Right ventricle myocardium inferior (tissue), 1 donor: Measurements from ENCODE around the gene KNSTRN. TPM values are rescaled to one million over a fixed set of nuclear protein-coding genes. Genes with fewer than 3 reads are reported as not detected.

Source experiments
- ATAC-seq: fragments of 200-7000 bp; cut with Tn5 transposase; one replicate; pipeline ENCODE4 v1.9.1; 2020; ENCODE audit warnings: mild to moderate bottlenecking, moderate library complexity
- DNase-seq: peaks from one replicate; pipeline ENCODE4 v3.0.0; 2021; ENCODE audit errors: missing footprints
- intact Hi-C: fragments of 100-400 bp; cut with DNase I; formaldehyde crosslinking; loops from one replicate; pipeline ENCODE4 v1.11.0; 2022
- total RNA-seq: library from RNA; stranded (reverse); fragmentation: NEBNext Ultra II Directional; extraction: Animal tissue kit (Norgen Biotek cat#: 25700); gene quantifications from one replicate; pipeline ENCODE4 v1.2.1, GENCODE V29; 2021
- donor health status: DM: no; HTN: yes; CAD: no; lungs with severe emphysema.

The KNSTRN gene
- total RNA-seq, 1 donor from 2014 or later, result 8.5 TPM

DNA sequence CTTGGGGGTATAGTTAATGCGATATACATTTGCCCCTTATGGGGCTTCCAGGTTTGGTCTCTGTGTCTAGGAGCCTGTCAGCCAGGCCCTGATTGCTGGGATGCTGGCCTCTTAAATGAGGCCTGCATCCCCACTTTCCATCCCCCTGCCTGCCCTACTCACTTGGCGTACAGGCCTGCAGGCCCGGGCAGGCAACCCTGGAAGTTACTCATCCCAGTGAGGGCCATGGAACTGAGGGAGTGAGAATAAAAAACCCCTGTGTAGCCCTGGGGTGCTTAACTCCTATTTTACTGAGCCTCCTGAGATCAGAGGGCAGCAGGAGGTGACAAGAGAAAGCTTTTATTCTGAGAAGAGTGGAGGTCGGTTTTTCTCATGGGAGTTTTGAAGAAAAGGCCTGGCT is 22.5 kb upstream of the KNSTRN start:
- intact Hi-C loops, result no loop called here

DNA sequence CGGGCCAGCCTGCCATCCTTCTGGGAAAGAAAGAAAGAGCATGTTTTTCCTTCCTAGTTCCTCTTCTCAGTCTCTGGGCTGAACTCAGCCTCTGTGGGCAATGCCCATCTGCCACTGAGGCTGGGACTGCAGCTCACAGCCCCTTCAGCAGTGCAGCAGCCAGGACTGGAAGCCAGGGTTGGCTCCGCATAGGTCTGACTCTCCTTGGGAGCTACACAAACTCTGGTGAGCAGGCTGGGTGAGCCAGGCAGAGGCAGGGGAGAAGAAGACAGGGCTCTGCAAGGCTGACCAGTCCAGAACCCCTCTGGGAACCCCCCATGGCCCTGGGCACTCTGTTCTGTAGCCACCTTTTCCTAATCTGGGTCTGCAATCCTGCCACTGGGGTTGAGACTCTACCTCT is 20.9 kb upstream of the KNSTRN start:
- DNase-seq (no peak), ATAC-seq (no peak)
- intact Hi-C loops, result no loop called here

More for the DNA sequence above, 22.5 kb upstream of the KNSTRN start:
- ATAC-seq (no peak), DNase-seq (no peak)

GRCh38 chr15:40363611-40364010 is 18.9 kb upstream of the KNSTRN start:
- DNase-seq, result no peak
- intact Hi-C loops, result no loop called here
- ATAC-seq, result no peak

DNA sequence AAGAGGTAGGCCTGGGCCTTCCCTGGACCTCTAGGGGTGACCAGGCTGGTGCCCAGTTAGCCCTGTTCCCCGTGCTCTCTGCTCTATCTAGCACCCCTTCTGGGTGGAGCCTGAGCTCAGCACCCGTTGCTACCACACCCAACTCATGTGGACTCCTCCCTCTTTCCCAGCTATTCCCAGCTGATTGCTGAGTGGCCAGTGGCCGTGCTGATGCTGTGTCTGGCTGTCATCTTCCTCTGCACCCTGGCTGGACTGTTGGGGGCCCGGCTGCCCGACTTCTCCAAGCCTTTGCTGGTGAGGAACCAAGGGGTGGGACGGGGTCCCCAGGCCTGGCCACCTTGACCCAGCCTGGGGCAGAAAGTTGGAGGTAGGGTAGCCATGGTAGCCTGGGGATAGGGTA is 18.3 kb upstream of the KNSTRN start:
- ATAC-seq, result no peak
- intact Hi-C loops, result no loop called here
- DNase-seq, result no peak

GRCh38 chr15:40365016-40365415 is 17.5 kb upstream of the KNSTRN start:
- no peak for DNase-seq
- no peak for ATAC-seq
- intact Hi-C loops, result loop anchor here (5.0 kb wide), 1 partner anchor 42 kb away; the partner anchor contains the start of gene IVD

DNA sequence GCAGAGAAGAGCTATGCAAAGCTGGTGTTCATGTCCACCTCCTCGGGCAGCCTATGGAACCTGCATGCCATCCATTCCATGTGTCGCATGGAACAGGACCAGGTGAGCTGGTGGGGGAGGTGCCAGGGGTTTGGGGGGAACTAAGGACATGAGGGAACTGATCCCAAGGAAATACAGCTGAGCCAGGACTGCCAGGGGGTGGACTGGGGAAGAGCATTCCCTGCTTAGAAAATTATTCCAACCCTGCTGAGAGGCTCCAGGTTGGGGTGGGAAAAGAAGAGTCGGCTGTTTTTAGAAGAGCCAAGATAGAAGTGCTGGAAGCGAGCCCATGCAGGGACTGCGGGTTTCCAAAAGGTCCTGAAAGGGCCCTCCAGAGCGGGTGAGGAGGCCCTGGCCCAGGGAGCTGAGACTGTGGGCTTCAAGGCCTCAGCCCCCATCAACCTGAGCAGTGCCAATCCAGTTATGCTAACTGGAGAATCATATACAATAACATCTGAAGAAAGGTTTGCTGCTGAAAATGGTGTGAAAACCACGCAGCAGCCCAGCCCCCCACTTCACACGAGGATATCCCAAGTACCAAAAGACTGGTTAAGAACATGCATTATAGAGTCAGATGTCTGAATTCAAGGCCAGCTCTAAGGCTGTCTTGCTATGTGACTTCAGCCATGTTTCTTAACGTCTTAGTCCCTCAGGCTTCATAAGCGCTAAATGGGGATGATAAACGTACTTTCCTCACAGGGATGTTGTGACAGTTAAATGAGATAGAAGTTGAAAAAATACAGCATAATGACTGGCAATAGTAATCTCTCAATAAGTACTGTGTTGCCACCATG is 16.7 kb upstream of the KNSTRN start:
- intact Hi-C loops, result loop anchor here (2.0 to 5.0 kb wide), 3 partner anchors 27 to 55 kb away; partner anchors contain the start of gene IVD
- ATAC-seq (no peak), DNase-seq (no peak)

DNA sequence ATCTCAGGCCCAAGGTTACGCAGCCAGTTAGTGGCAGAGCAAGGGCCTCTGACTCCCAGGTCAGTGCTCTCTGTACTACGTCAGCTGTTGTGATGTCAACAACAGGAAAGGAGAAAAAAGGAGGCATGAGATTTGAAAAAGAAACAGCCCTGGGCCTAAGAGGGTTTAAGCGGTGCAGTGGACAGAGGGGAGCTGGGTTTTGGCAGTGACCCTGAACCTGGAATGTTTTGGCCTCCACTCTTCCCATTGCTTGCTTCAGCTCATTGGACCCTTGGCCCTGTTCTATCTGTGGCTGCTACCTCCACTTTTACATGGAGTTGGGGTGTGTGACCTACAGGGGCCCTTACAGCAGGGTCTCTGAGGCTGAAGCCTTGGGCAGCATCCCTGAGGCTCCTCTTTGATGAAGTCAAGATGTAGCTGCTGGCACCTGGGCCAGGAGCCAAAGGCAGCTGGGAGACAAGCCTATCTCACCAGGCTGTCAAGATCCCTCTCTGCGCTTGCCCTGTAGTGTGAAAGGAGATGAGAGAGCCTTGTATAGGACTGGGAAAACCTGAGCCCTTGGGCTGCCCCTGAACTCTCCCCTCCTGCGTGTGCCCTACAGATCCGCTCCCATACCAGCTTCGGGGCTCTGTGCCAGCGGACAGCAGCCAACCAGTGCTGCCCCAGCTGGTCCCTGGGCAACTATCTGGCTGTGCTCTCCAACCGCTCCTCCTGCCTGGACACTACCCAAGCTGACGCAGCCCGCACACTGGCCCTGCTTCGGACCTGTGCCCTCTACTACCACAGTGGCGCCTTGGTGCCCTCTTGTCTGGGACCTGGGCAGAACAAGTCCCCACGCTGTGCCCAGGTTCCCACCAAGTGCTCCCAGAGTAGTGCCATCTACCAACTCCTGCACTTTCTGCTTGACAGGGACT is 15.8 kb upstream of the KNSTRN start:
- ATAC-seq (peak; percentile 86), DNase-seq (peak; percentile 91)
- intact Hi-C loops, result loop anchor here (1.0 to 5.0 kb wide), 4 partner anchors 28 to 54 kb away; partner anchors contain the start of genes INAFM2 and IVD

DNA sequence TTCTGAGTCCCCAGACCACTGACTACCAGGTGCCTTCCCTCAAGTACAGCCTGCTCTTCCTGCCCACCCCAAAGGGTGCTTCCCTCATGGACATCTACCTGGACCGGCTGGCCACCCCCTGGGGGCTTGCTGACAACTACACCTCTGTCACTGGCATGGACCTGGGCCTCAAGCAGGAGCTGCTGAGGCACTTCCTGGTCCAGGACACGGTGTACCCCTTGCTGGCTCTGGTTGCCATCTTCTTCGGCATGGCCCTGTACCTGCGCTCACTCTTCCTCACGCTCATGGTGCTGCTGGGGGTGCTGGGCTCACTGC is 15.2 kb upstream of the KNSTRN start:
- intact Hi-C loops, result loop anchor here (1.0 to 5.0 kb wide), 4 partner anchors 29 to 53 kb away; partner anchors contain the start of genes INAFM2 and IVD
- DNase-seq (no peak), ATAC-seq (no peak)

- DNase-seq, result peak; percentile 94
- intact Hi-C loops, result loop anchor here (1.0 to 5.0 kb wide), 4 partner anchors 29 to 53 kb away; partner anchors contain the start of genes INAFM2 and IVD
Observed at GRCh38 chr15:40367686-40368611, 14.6 kb upstream of the KNSTRN start.

GRCh38 chr15:40368719-40369473 is 13.6 kb upstream of the KNSTRN start:
- intact Hi-C loops, result loop anchor here (5.0 kb wide), 1 partner anchor 38 kb away; the partner anchor contains the start of gene IVD

More at GRCh38 chr15:40367686-40368611, 14.6 kb upstream of the KNSTRN start:
- ATAC-seq, result peak; percentile 67

DNA sequence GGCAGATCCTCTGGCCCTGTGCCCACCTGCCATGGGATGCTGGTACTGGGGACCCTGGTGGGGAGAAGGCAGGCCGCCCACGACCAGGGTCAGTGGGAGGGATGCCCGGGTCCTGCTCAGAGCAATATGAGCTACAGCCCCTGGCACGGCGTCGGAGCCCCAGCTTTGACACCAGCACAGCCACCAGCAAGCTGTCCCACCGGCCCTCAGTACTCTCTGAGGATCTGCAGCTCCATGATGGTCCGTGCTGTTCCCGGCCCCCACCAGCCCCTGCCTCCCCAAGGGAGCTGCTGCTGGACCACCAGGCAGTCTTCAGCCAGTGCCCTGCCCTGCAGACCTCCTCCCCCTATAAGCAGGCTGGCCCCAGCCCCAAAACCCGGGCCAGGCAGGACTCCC is 13.0 kb upstream of the KNSTRN start:
- ATAC-seq, result no peak
- DNase-seq, result no peak
- intact Hi-C loops, result loop anchor here (5.0 kb wide), 1 partner anchor 38 kb away; the partner anchor contains the start of gene IVD

More at GRCh38 chr15:40368719-40369473, 13.6 kb upstream of the KNSTRN start:
- no peak for DNase-seq
- ATAC-seq, result no peak

- DNase-seq (no peak), ATAC-seq (no peak)
- intact Hi-C loops, result loop anchor here (5.0 kb wide), 1 partner anchor 37 kb away; the partner anchor contains the start of gene IVD
Observed at GRCh38 chr15:40369971-40370370, 12.6 kb upstream of the KNSTRN start.

GRCh38 chr15:40372981-40373380 is 9.5 kb upstream of the KNSTRN start:
- ATAC-seq (no peak), DNase-seq (no peak)

DNA sequence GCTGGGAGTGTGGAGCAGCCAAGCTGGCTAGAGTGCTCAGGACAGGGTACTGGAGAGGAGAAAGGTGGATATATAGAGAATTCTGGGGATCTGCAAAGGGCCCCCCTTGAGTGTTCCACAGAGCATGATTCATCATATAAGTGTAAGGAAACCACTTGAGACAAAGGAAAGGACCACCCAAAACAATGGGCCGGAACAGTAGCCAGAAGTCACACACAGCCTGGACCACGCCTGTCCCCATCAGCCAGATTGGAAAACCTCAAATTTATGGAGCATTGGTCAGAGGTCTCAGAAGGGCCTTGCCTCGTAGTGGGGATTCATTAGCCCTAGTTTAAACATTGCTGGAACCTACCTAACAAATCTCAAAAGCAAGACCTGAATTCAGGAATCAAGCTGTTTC is 4.9 kb upstream of the KNSTRN start:
- intact Hi-C loops, result no loop called here
- DNase-seq (no peak), ATAC-seq (no peak)

More at GRCh38 chr15:40372981-40373380, 9.5 kb upstream of the KNSTRN start:
- intact Hi-C loops, result no loop called here

GRCh38 chr15:40379374-40379773 is 3.1 kb upstream of the KNSTRN start:
- intact Hi-C loops, result no loop called here
- DNase-seq (no peak), ATAC-seq (no peak)

- intact Hi-C loops, result no loop called here
- ATAC-seq (no peak), DNase-seq (no peak)
Observed at GRCh38 chr15:40379853-40380252, 2.7 kb upstream of the KNSTRN start.

GRCh38 chr15:40380636-40381035 is 1.9 kb upstream of the KNSTRN start:
- DNase-seq (no peak), ATAC-seq (no peak)
- intact Hi-C loops, result no loop called here
